Neural cell (in vitro differentiated cells): Measurements from ENCODE around the gene RBMS3. TPM values are rescaled to one million over a fixed set of nuclear protein-coding genes. Genes with fewer than 3 reads are reported as not detected.

Source experiments
- H2AFZ ChIP-seq: fragments of 200-600, 300-800 bp; sonication (generic), shearing (Covaris generic); 2 replicates; pipeline ENCODE4 v1.6.0; 2014; ENCODE audit warnings: low read depth, mild to moderate bottlenecking, antibody characterized with exemption, low read length, moderate library complexity
- H3F3A ChIP-seq: fragments of 200-600 bp; shearing (Covaris generic); 2 replicates; pipeline ENCODE4 v1.6.1; 2016; ENCODE audit warnings: mild to moderate bottlenecking, moderate library complexity, mixed read lengths, antibody characterized with exemption, low read length; ENCODE audit not compliant: insufficient read depth, poor library complexity, severe bottlenecking
- H3K27ac ChIP-seq: fragments of 200-600, 300-800 bp; sonication (generic), shearing (Covaris generic); 2 replicates; pipeline ENCODE4 v1.5.1; 2014; ENCODE audit warnings: mild to moderate bottlenecking, low read length, moderate library complexity
- H3K27me3 ChIP-seq: fragments of 300-800, 200-600 bp; sonication (generic), shearing (Covaris generic); 2 replicates; pipeline ENCODE4 v1.6.0; 2014; ENCODE audit warnings: mild to moderate bottlenecking, low read depth, low read length, moderate library complexity; ENCODE audit not compliant: insufficient read depth
- H3K36me3 ChIP-seq: fragments of 300-800, 200-600 bp; sonication (generic), shearing (Covaris generic); 2 replicates; pipeline ENCODE4 v1.5.1; 2014; ENCODE audit warnings: mild to moderate bottlenecking, antibody characterized with exemption, low read length, moderate library complexity; ENCODE audit not compliant: insufficient read depth
- H3K4me2 ChIP-seq: fragments of 300-800, 200-600 bp; sonication (generic), shearing (Covaris generic); 2 replicates; pipeline ENCODE4 v1.6.0; 2014; ENCODE audit warnings: mild to moderate bottlenecking, low read length
- H3K4me3 ChIP-seq: fragments of 300-800, 200-600 bp; sonication (generic), shearing (Covaris generic); 2 replicates; pipeline ENCODE4 v1.5.1; 2014; ENCODE audit warnings: mild to moderate bottlenecking, low read length, moderate library complexity
- H3K79me2 ChIP-seq: fragments of 200-600 bp; shearing (Covaris generic); replicated peaks from 2 replicates; pipeline ENCODE4 v1.6.0; 2014; ENCODE audit warnings: mild to moderate bottlenecking, low read length, moderate library complexity; ENCODE audit not compliant: insufficient read depth
- H3K9ac ChIP-seq: fragments of 300-800, 200-600 bp; sonication (generic), shearing (Covaris generic); 2 replicates; pipeline ENCODE4 v1.6.1; 2016; ENCODE audit warnings: mild to moderate bottlenecking, low read length, mixed read lengths
- H3K9me2 ChIP-seq: fragments of 200-600 bp; shearing (Covaris generic); 2 replicates; pipeline ENCODE4 v1.6.1; 2016; ENCODE audit warnings: mild to moderate bottlenecking, low read length, mixed read lengths; ENCODE audit not compliant: insufficient read depth
- H3K9me3 ChIP-seq: fragments of 200-600, 300-800 bp; sonication (generic), shearing (Covaris generic); 2 replicates; pipeline ENCODE4 v1.6.1; 2016; ENCODE audit warnings: mild to moderate bottlenecking, mixed run types, low read length, moderate library complexity, mixed read lengths
- H4K20me1 ChIP-seq: fragments of 200-600 bp; shearing (Covaris generic); 2 replicates; pipeline ENCODE4 v1.6.1; 2016; ENCODE audit warnings: mild to moderate bottlenecking, mixed run types; ENCODE audit not compliant: insufficient read depth
- EP300 ChIP-seq: fragments of 450-650 bp; conservative IDR thresholded peaks from 2 replicates; pipeline ENCODE4 v1.6.1; 2014; ENCODE audit warnings: antibody characterized with exemption, mild to moderate bottlenecking, moderate library complexity; ENCODE audit not compliant: poor library complexity, severe bottlenecking
- EZH2 ChIP-seq: fragments of 200-600, 300-800 bp; shearing (Covaris generic), sonication (generic); IDR thresholded peaks from 2 replicates; pipeline ENCODE4 v1.6.1; 2014; ENCODE audit warnings: antibody characterized with exemption, low read length, borderline replicate concordance, mild to moderate bottlenecking; ENCODE audit not compliant: insufficient read depth, poor library complexity, severe bottlenecking
- MXI1 ChIP-seq: fragments of 450-650 bp; conservative IDR thresholded peaks from 2 replicates; pipeline ENCODE4 v1.6.1; 2014; ENCODE audit warnings: antibody characterized with exemption, mild to moderate bottlenecking; ENCODE audit not compliant: poor library complexity, severe bottlenecking
- POLR2AphosphoS5 ChIP-seq: IDR thresholded peaks from 2 replicates; pipeline ENCODE4 v1.6.1; 2012
- RAD21 ChIP-seq: fragments of 450-650 bp; conservative IDR thresholded peaks from 2 replicates; pipeline ENCODE4 v1.6.1; 2014; ENCODE audit warnings: antibody characterized with exemption, mild to moderate bottlenecking, moderate library complexity
- REST ChIP-seq: IDR thresholded peaks from 2 replicates; pipeline ENCODE4 v1.6.1; 2012; ENCODE audit warnings: borderline replicate concordance
- SMC3 ChIP-seq: fragments of 450-650 bp; conservative IDR thresholded peaks from 2 replicates; pipeline ENCODE4 v1.6.1; 2014; ENCODE audit warnings: antibody characterized with exemption, mild to moderate bottlenecking, moderate library complexity; ENCODE audit not compliant: poor library complexity
- TAF1 ChIP-seq: IDR thresholded peaks from 2 replicates; pipeline ENCODE4 v1.6.1; 2012; ENCODE audit warnings: low read depth
- polyA plus RNA-seq: library from polyadenylated mRNA; depleted of rRNA; stranded (reverse); fragments of >200 nt; gene quantifications from 2 replicates; pipeline ENCODE4 v1.2.3, GENCODE V29; 2014
- TF ChIP-seq, protein P1 (sequence below): fragments of 450-650 bp; IDR thresholded peaks from 2 replicates; pipeline ENCODE4 v1.5.1; 2014; ENCODE audit warnings: antibody characterized with exemption, mild to moderate bottlenecking, moderate library complexity; ENCODE audit not compliant: poor library complexity, severe bottlenecking

The RBMS3 gene
- polyA plus RNA-seq, 1 donor from 2014 or later: 0.53 TPM

- H3K9ac ChIP-seq: no peak overlapping the region
- no peaks in the 10 kb centered on the region for H3K9me3 ChIP-seq
- H3K4me2 ChIP-seq: no peak overlapping the region
- no peaks in the 10 kb centered on the region for H3F3A ChIP-seq
- no peaks in the 10 kb centered on the region for H3K36me3 ChIP-seq
- no peak overlapping the region for H2AFZ ChIP-seq
- TF ChIP-seq RAD21 (no peak), MXI1 (no peak), EP300 (no peak), TAF1 (no peak), EZH2 (no peak), SMC3 (no peak), POLR2AphosphoS5 (no peak)
- H3K4me3 ChIP-seq: no peak overlapping the region
- H3K79me2 ChIP-seq: no peaks in the 10 kb centered on the region
- H3K27ac ChIP-seq: no peak overlapping the region
- no peaks in the 10 kb centered on the region for H3K27me3 ChIP-seq
- H4K20me1 ChIP-seq: no peaks in the 10 kb centered on the region
- no peaks in the 10 kb centered on the region for H3K9me2 ChIP-seq
These were observed 402.4 kb downstream of the RBMS3 start for GRCh38 chr3:29683018-29683993.

DNA sequence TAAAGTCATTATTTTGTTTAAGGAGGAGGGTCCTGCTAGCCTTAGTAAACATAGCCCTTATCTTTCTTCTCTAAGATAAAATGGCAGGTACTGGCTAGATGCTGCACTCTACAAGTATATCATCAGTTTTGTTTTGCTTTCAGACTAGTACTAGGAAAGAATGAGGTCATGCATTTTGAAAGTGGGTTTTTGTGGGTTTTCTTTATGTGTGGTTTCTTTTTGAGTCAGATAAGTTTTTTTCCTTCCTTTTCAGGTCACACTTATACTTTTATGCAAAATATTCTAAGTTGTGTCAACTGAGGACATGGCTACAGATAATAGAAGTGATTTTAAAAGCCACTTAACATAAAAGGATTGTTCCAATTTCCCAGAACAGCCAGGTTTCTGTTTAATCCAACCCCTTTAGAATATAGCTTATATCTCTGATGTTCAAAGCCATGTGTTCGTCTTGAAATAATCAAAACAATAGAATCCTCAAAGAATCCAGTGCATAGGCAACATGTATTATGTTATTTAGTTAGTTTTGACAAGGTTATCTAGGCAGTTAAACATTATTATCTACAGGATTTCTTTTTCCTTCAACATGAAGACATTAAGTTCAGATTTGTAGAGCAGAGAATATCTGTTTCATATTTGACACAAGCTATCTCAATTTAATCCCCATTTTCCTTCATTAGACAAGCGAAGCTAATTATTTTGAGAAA lies 406.2 kb downstream of the RBMS3 start:
- Histone ChIP-seq H3K4me3 (no peak overlapping the region), H3K9ac (no peak overlapping the region), H3K27ac (no peak overlapping the region), H3F3A (no peaks in the 10 kb centered on the region), H4K20me1 (no peaks in the 10 kb centered on the region), H3K9me2 (no peaks in the 10 kb centered on the region), H3K27me3 (no peaks in the 10 kb centered on the region), H3K9me3 (no peaks in the 10 kb centered on the region), H3K4me2 (no peak overlapping the region), H2AFZ (no peak overlapping the region), H3K36me3 (no peaks in the 10 kb centered on the region), H3K79me2 (no peaks in the 10 kb centered on the region)
- no peak for TF ChIP-seq RAD21
- no peak for TF ChIP-seq EP300
- TF ChIP-seq REST: no peak
- TF ChIP-seq EZH2: no peak
- TF ChIP-seq TAF1: no peak
- TF ChIP-seq SMC3: no peak
- no peak for TF ChIP-seq MXI1
- TF ChIP-seq, protein P1, sequence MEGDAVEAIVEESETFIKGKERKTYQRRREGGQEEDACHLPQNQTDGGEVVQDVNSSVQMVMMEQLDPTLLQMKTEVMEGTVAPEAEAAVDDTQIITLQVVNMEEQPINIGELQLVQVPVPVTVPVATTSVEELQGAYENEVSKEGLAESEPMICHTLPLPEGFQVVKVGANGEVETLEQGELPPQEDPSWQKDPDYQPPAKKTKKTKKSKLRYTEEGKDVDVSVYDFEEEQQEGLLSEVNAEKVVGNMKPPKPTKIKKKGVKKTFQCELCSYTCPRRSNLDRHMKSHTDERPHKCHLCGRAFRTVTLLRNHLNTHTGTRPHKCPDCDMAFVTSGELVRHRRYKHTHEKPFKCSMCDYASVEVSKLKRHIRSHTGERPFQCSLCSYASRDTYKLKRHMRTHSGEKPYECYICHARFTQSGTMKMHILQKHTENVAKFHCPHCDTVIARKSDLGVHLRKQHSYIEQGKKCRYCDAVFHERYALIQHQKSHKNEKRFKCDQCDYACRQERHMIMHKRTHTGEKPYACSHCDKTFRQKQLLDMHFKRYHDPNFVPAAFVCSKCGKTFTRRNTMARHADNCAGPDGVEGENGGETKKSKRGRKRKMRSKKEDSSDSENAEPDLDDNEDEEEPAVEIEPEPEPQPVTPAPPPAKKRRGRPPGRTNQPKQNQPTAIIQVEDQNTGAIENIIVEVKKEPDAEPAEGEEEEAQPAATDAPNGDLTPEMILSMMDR: no peak
